IMR-90 (cell line): ENCODE results near the gene CRIM1. TPM values are rescaled to one million over a fixed set of nuclear protein-coding genes. Genes with fewer than 3 reads are reported as not detected.

Source experiments
- ATAC-seq: fragments of 200-7000 bp; cut with Tn5 transposase; 2 replicates; pipeline ENCODE4 v1.9.1; 2020; ENCODE audit warnings: low read depth, mild to moderate bottlenecking, moderate library complexity
- BruUV-seq: library from RNA; stranded (reverse); fragments of 400-500 nt; replicated peaks from 2 replicates; lab custom pipeline; 2021; lab: Mats Ljungman, UMichigan
- CTCF ChIA-PET: fragments of 300-600 bp; formaldehyde crosslinking; extraction: SDS; loops from one replicate; lab custom pipeline; 2021; ENCODE audit warnings: antibody characterized with exemption; lab: Yijun Ruan, JAX
- POLR2A ChIA-PET: fragments of 300-600 bp; sonication (Branson Sonifier 250); formaldehyde crosslinking; loops from one replicate; lab custom pipeline; 2022; ENCODE audit warnings: antibody characterized with exemption; ENCODE audit not compliant: unreplicated experiment; lab: Charles Lee
- DNase-seq: peaks from one replicate; pipeline ENCODE4 v3.0.0; 2013
- H2AFZ ChIP-seq: replicated peaks from 2 replicates; pipeline ENCODE3; 2013; ENCODE audit warnings: low read length, mild to moderate bottlenecking; ENCODE audit not compliant: poor library complexity
- H2AK5ac ChIP-seq: 2 replicates; pipeline ENCODE4 v1.6.1; 2013; ENCODE audit warnings: low read depth, low read length, inconsistent platforms
- H2AK9ac ChIP-seq: replicated peaks from 2 replicates; pipeline ENCODE3; 2013; ENCODE audit warnings: mild to moderate bottlenecking, low read depth, low read length, moderate library complexity; ENCODE audit not compliant: poor library complexity
- H2BK120ac ChIP-seq: 2 replicates; pipeline ENCODE4 v1.6.1; 2013; ENCODE audit warnings: low read depth, low read length, inconsistent platforms
- H2BK15ac ChIP-seq: 3 replicates; pipeline ENCODE4 v1.6.1; 2013; ENCODE audit warnings: low read depth, low read length, inconsistent platforms
- H2BK20ac ChIP-seq: 2 replicates; pipeline ENCODE4 v1.6.1; 2013; ENCODE audit warnings: low read depth, mild to moderate bottlenecking, inconsistent platforms, low read length, moderate library complexity
- H2BK5ac ChIP-seq: 2 replicates; pipeline ENCODE4 v1.6.1; 2013; ENCODE audit warnings: mild to moderate bottlenecking, low read depth, low read length, inconsistent platforms; ENCODE audit not compliant: poor library complexity, severe bottlenecking
- H3K14ac ChIP-seq: replicated peaks from 2 replicates; pipeline ENCODE4 v1.6.1; 2013; ENCODE audit warnings: low read depth, low read length, inconsistent platforms
- H3K18ac ChIP-seq: 2 replicates; pipeline ENCODE4 v1.6.1; 2013; ENCODE audit warnings: low read depth, low read length, control low read depth
- H3K23ac ChIP-seq: 2 replicates; pipeline ENCODE4 v1.6.1; 2013; ENCODE audit warnings: low read depth, low read length, inconsistent platforms
- H3K27ac ChIP-seq: 2 replicates; pipeline ENCODE4 v1.5.1; 2013; ENCODE audit warnings: mild to moderate bottlenecking, control low read depth, low read length; ENCODE audit not compliant: insufficient read depth
- H3K27me3 ChIP-seq: 2 replicates; pipeline ENCODE4 v1.6.1; 2013; ENCODE audit warnings: low read length; ENCODE audit not compliant: control insufficient read depth, insufficient read depth
- H3K36me3 ChIP-seq: 2 replicates; pipeline ENCODE4 v1.6.1; 2013; ENCODE audit warnings: low read length, mixed read lengths; ENCODE audit not compliant: control insufficient read depth, insufficient read depth
- H3K4ac ChIP-seq: 2 replicates; pipeline ENCODE4 v1.6.1; 2013; ENCODE audit warnings: low read depth, low read length, inconsistent platforms
- H3K4me1 ChIP-seq: 2 replicates; pipeline ENCODE4 v1.6.1; 2013; ENCODE audit warnings: low read length, mixed read lengths; ENCODE audit not compliant: control insufficient read depth, insufficient read depth
- H3K4me2 ChIP-seq: 2 replicates; pipeline ENCODE4 v1.6.1; 2013; ENCODE audit warnings: low read depth, mild to moderate bottlenecking, control low read depth, low read length, moderate library complexity
- H3K4me3 ChIP-seq: 2 replicates; pipeline ENCODE4 v1.5.1; 2013; ENCODE audit warnings: low read depth, mild to moderate bottlenecking, control low read depth, low read length, moderate library complexity; ENCODE audit not compliant: insufficient read depth
- H3K56ac ChIP-seq: 2 replicates; pipeline ENCODE4 v1.6.1; 2013; ENCODE audit warnings: low read length, inconsistent platforms; ENCODE audit not compliant: insufficient read depth; ENCODE audit errors: extremely low read depth
- H3K79me1 ChIP-seq, 2 experiments: 2 replicates each; pipeline ENCODE4 v1.6.1; 2013; ENCODE audit warnings: low read length in 2 of 2, inconsistent platforms in 1 of 2, low read depth in 1 of 2
- H3K9ac ChIP-seq: 2 replicates; pipeline ENCODE4 v1.6.1; 2013; ENCODE audit warnings: low read depth, low read length, control low read depth
- H3K9me1 ChIP-seq: 2 replicates; pipeline ENCODE4 v1.6.1; 2013; ENCODE audit warnings: low read length, inconsistent platforms; ENCODE audit not compliant: insufficient read depth
- H3K9me3 ChIP-seq: 2 replicates; pipeline ENCODE4 v1.6.1; 2013; ENCODE audit warnings: low read length; ENCODE audit not compliant: control insufficient read depth, insufficient read depth
- H4K20me1 ChIP-seq: 2 replicates; pipeline ENCODE4 v1.6.1; 2013; ENCODE audit warnings: low read length, inconsistent platforms; ENCODE audit not compliant: insufficient read depth
- H4K5ac ChIP-seq: 2 replicates; pipeline ENCODE4 v1.6.1; 2013; ENCODE audit warnings: mild to moderate bottlenecking, low read depth, low read length, control low read depth
- H4K8ac ChIP-seq, 2 experiments: 2 replicates each; pipeline ENCODE4 v1.6.1; 2013; ENCODE audit warnings: low read depth in 2 of 2, low read length in 2 of 2, control low read depth in 1 of 2, inconsistent platforms in 1 of 2
- H4K91ac ChIP-seq: 2 replicates; pipeline ENCODE4 v1.6.1; 2013; ENCODE audit warnings: low read depth, low read length, inconsistent platforms; ENCODE audit not compliant: insufficient read depth
- MXI1 ChIP-seq: IDR thresholded peaks from 2 replicates; pipeline ENCODE4 v1.6.1; 2012; ENCODE audit warnings: low read depth, mild to moderate bottlenecking, low read length, moderate library complexity, borderline replicate concordance
- NFE2L2 ChIP-seq: fragments of 150-350 bp; IDR thresholded peaks from 2 replicates; pipeline ENCODE4 v1.6.1; 2016; ENCODE audit warnings: low read depth, mild to moderate bottlenecking, low read length
- RAD21 ChIP-seq: IDR thresholded peaks from 2 replicates; pipeline ENCODE4 v1.6.1; 2012; ENCODE audit warnings: low read length, improper control_type of control experiment
- RCOR1 ChIP-seq: IDR thresholded peaks from 2 replicates; pipeline ENCODE4 v1.6.1; 2012; ENCODE audit warnings: mild to moderate bottlenecking, low read length, improper control_type of control experiment; ENCODE audit not compliant: insufficient replicate concordance
- WGBS, 2 experiments: methylation state at CpG; one replicate each; pipeline versions ENCODE4 v1.1.5 to v1.1.7; 2013; ENCODE audit warnings: missing lambda C conversion rate in 2 of 2; ENCODE audit not compliant: insufficient read length in 1 of 2; ENCODE audit errors: extremely low coverage in 2 of 2; 5-methylcytosine and 5-hydroxymethylcytosine counted together
- dilution Hi-C: fragments of 300-500 bp; cut with HindIII; formaldehyde crosslinking; loops from one replicate; pipeline ENCODE4 v1.14.3; 2018; ENCODE audit warnings: low sequenced_read_pairs; ENCODE audit not compliant: unreplicated experiment
- in situ Hi-C: fragments of 300-500 bp; cut with MboI; formaldehyde crosslinking; loops from 3 replicates; pipeline ENCODE4 v1.14.3; 2019; ENCODE audit warnings: low sequenced_read_pairs, inconsistent platforms, mixed read lengths
- intact Hi-C: fragments of 100-400 bp; cut with micrococcal nuclease; formaldehyde crosslinking; loops from 2 replicates; pipeline ENCODE4 v1.10.0; 2022
- polyA plus RNA-seq, 3 experiments: library from polyadenylated mRNA; depleted of rRNA; stranded (reverse); fragments of >200 nt; gene quantifications; 2 replicates each; pipeline ENCODE4 v1.2.3, GENCODE V29; 2012; ENCODE audit warnings: low replicate concordance in 1 of 3
- total RNA-seq: library from RNA; depleted of rRNA; stranded (reverse); fragments of >200 nt; gene quantifications from 2 replicates; pipeline ENCODE4 v1.2.3, GENCODE V29; 2012
- TF ChIP-seq, protein P1 (sequence below): conservative IDR thresholded peaks from 2 replicates; pipeline ENCODE4 v1.5.1; 2012; ENCODE audit warnings: mild to moderate bottlenecking, low read depth, low read length, improper control_type of control experiment

CRIM1 gene
- total and polyA plus RNA-seq, 2 of the 4 experiments (the other 2 are of a cell fraction): 285 to 490 TPM

DNA sequence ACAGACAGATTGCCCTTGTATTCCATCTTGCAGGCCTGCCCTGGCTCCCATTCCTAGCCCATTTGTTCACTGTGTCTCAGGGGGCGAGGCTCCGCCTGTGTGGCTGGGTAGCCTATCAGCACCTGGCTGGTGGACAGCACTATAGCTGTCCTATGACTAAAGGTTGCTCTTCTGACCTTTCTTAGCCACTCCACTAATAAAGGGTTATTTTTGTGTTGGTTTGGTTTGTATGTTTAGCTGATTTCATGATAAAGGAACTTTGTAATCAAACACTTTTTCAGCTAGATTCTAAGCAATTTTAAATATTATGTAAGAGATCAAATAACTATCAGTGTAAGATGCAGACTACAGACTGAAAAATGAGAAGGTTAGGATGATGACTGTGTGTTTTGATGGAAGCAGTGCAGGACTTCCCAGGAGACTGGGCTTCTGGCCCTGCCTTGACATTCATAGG lies 72.2 kb downstream of the CRIM1 start:
- POLR2A ChIA-PET: no interaction called here
- peaks cover 30% of the 10 kb centered on the region for H3K4me1 ChIP-seq

More for the DNA sequence above, 72.2 kb downstream of the CRIM1 start:
- H4K20me1 ChIP-seq: peaks cover 93% of the 10 kb centered on the region
- ATAC-seq (peak; percentile 84), DNase-seq (peak; percentile 77)
- CTCF ChIA-PET: no interaction called here
- H3K14ac ChIP-seq: no peak overlapping the region
- TF ChIP-seq, protein P1, sequence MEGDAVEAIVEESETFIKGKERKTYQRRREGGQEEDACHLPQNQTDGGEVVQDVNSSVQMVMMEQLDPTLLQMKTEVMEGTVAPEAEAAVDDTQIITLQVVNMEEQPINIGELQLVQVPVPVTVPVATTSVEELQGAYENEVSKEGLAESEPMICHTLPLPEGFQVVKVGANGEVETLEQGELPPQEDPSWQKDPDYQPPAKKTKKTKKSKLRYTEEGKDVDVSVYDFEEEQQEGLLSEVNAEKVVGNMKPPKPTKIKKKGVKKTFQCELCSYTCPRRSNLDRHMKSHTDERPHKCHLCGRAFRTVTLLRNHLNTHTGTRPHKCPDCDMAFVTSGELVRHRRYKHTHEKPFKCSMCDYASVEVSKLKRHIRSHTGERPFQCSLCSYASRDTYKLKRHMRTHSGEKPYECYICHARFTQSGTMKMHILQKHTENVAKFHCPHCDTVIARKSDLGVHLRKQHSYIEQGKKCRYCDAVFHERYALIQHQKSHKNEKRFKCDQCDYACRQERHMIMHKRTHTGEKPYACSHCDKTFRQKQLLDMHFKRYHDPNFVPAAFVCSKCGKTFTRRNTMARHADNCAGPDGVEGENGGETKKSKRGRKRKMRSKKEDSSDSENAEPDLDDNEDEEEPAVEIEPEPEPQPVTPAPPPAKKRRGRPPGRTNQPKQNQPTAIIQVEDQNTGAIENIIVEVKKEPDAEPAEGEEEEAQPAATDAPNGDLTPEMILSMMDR: no peak
- no peak for TF ChIP-seq RCOR1
- TF ChIP-seq RAD21: no peak
- TF ChIP-seq MXI1: no peak
- TF ChIP-seq NFE2L2: no peak
- no peak overlapping the region for H2BK120ac ChIP-seq
- H4K91ac ChIP-seq: no peak overlapping the region
- H3K56ac ChIP-seq: no peak overlapping the region
- in situ Hi-C loops: no loop called here
- no TSS peak for BruUV-seq
- no peaks in the 10 kb centered on the region for H3K9me3 ChIP-seq
- no peaks in the 10 kb centered on the region for H3K27me3 ChIP-seq
- WGBS, 2 experiments: no CpG with 5 or more reads among the region's 2 CpGs
- peaks cover 35% of the 10 kb centered on the region for H3K9me1 ChIP-seq
- no peak overlapping the region for H2BK20ac ChIP-seq
- no peak overlapping the region for H2AFZ ChIP-seq
- no peak overlapping the region for H2AK5ac ChIP-seq
- no peak overlapping the region for H3K4ac ChIP-seq
- H3K79me1 ChIP-seq: peaks cover 21 to 78% of the 10 kb centered on the region in 2 experiments
- no peak overlapping the region for H3K18ac ChIP-seq
- H3K9ac ChIP-seq: no peak overlapping the region
- H4K5ac ChIP-seq: no peak overlapping the region
- H2BK15ac ChIP-seq: no peak overlapping the region
- dilution Hi-C loops: no loop called here
- no peak overlapping the region for H3K4me2 ChIP-seq
- no peak overlapping the region; the same call in 1 of the 2 replicates for H3K27ac ChIP-seq
- no peak overlapping the region for H2AK9ac ChIP-seq
- H3K36me3 ChIP-seq: peaks cover 15% of the 10 kb centered on the region
- no peak overlapping the region for H2BK5ac ChIP-seq
- intact Hi-C loops: no loop called here
- H3K4me3 ChIP-seq: no peak overlapping the region
- H3K23ac ChIP-seq: no peak overlapping the region
- no peak overlapping the region for H4K8ac ChIP-seq
